Stimulated activated CD8-positive, alpha-beta memory T cell treated with anti-CD3 and anti-CD28 coated beads, Interleukin-15, amount 100 ng/mL, for 24 hours (primary cell): Measurements from ENCODE around the gene HIGD1A.

ENCODE experiments used
- DNase-seq: peaks from one replicate; pipeline ENCODE4 v3.0.0-alpha.2; 2020; ENCODE audit warnings: low read depth

HIGD1A gene

GRCh38 chr3:42734263-42734860, 69.9 kb downstream of the HIGD1A start:
- no peak for DNase-seq

- DNase-seq, result no peak
Measured at GRCh38 chr3:42733501-42734262, 70.6 kb downstream of the HIGD1A start.
